ENCODE data around the gene ATOSB. TPM values are rescaled to one million over a fixed set of nuclear protein-coding genes. Genes with fewer than 3 reads are reported as not detected.

The ATOSB gene
- total and polyA plus RNA-seq, 2 experiments from 2014 or later, result 2.3 to 6.1 TPM

- no peak for DNase-seq (ENCODE audit: low spot score)
- H3K27ac Mint-ChIP-seq, result no peak overlapping the region
- no peak for ATAC-seq
- peaks cover 4% of the 10 kb centered on the region for H3K27me3 Mint-ChIP-seq (ENCODE audit: insufficient read depth, low read depth, poor library complexity)
- Histone ChIP-seq H3K4me2 (no peak overlapping the region), H3F3A (replicated peaks; ENCODE audit: low read depth) (no peaks in the 10 kb centered on the region), H4K20me1 (replicated peaks; ENCODE audit: insufficient read depth) (no peaks in the 10 kb centered on the region), H3K36me3 (ENCODE audit: insufficient read depth) (no peaks in the 10 kb centered on the region), H2AFZ (no peak overlapping the region), H3K9me2 (ENCODE audit: insufficient read depth) (no peaks in the 10 kb centered on the region; the same call in 1 of the 2 replicates), H3K79me2 (replicated peaks; ENCODE audit: insufficient read depth) (no peaks in the 10 kb centered on the region), H3K27ac (ENCODE audit: low read depth) (no peak overlapping the region), H3K4me3 (no peak overlapping the region), H3K4me1 (ENCODE audit: insufficient read depth) (no peaks in the 10 kb centered on the region), H3K27me3 (ENCODE audit: insufficient read depth) (no peaks in the 10 kb centered on the region)
- no peaks in the 10 kb centered on the region for H3K4me1 Mint-ChIP-seq
- TF ChIP-seq CTCF (conservative IDR thresholded peaks at IDR 0.05; ENCODE audit: low read depth in 2 of 2) (no peak), EZH2 (IDR thresholded peaks at IDR 0.05; ENCODE audit: low read depth, unreplicated experiment) (no peak), NANOG (IDR thresholded peaks at IDR 0.05; ENCODE audit: borderline replicate concordance) (no peak), ZNF331 (CRISPR knock-in tag; IDR thresholded peaks at IDR 0.05; ENCODE audit: low read depth) (no peak)
- TF ChIP-seq, protein P1, sequence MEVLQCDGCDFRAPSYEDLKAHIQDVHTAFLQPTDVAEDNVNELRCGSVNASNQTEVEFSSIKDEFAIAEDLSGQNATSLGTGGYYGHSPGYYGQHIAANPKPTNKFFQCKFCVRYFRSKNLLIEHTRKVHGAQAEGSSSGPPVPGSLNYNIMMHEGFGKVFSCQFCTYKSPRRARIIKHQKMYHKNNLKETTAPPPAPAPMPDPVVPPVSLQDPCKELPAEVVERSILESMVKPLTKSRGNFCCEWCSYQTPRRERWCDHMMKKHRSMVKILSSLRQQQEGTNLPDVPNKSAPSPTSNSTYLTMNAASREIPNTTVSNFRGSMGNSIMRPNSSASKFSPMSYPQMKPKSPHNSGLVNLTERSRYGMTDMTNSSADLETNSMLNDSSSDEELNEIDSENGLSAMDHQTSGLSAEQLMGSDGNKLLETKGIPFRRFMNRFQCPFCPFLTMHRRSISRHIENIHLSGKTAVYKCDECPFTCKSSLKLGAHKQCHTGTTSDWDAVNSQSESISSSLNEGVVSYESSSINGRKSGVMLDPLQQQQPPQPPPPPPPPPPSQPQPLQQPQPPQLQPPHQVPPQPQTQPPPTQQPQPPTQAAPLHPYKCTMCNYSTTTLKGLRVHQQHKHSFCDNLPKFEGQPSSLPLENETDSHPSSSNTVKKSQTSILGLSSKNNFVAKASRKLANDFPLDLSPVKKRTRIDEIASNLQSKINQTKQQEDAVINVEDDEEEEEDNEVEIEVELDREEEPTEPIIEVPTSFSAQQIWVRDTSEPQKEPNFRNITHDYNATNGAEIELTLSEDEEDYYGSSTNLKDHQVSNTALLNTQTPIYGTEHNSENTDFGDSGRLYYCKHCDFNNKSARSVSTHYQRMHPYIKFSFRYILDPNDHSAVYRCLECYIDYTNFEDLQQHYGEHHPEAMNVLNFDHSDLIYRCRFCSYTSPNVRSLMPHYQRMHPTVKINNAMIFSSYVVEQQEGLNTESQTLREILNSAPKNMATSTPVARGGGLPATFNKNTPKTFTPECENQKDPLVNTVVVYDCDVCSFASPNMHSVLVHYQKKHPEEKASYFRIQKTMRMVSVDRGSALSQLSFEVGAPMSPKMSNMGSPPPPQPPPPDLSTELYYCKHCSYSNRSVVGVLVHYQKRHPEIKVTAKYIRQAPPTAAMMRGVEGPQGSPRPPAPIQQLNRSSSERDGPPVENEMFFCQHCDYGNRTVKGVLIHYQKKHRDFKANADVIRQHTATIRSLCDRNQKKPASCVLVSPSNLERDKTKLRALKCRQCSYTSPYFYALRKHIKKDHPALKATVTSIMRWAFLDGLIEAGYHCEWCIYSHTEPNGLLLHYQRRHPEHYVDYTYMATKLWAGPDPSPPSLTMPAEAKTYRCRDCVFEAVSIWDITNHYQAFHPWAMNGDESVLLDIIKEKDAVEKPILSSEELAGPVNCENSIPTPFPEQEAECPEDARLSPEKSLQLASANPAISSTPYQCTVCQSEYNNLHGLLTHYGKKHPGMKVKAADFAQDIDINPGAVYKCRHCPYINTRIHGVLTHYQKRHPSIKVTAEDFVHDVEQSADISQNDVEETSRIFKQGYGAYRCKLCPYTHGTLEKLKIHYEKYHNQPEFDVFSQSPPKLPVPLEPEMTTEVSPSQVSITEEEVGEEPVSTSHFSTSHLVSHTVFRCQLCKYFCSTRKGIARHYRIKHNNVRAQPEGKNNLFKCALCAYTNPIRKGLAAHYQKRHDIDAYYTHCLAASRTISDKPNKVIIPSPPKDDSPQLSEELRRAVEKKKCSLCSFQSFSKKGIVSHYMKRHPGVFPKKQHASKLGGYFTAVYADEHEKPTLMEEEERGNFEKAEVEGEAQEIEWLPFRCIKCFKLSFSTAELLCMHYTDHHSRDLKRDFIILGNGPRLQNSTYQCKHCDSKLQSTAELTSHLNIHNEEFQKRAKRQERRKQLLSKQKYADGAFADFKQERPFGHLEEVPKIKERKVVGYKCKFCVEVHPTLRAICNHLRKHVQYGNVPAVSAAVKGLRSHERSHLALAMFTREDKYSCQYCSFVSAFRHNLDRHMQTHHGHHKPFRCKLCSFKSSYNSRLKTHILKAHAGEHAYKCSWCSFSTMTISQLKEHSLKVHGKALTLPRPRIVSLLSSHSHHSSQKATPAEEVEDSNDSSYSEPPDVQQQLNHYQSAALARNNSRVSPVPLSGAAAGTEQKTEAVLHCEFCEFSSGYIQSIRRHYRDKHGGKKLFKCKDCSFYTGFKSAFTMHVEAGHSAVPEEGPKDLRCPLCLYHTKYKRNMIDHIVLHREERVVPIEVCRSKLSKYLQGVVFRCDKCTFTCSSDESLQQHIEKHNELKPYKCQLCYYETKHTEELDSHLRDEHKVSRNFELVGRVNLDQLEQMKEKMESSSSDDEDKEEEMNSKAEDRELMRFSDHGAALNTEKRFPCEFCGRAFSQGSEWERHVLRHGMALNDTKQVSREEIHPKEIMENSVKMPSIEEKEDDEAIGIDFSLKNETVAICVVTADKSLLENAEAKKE (CRISPR knock-in tag; IDR thresholded peaks at IDR 0.05), result no peak
- TF ChIP-seq, protein P2, sequence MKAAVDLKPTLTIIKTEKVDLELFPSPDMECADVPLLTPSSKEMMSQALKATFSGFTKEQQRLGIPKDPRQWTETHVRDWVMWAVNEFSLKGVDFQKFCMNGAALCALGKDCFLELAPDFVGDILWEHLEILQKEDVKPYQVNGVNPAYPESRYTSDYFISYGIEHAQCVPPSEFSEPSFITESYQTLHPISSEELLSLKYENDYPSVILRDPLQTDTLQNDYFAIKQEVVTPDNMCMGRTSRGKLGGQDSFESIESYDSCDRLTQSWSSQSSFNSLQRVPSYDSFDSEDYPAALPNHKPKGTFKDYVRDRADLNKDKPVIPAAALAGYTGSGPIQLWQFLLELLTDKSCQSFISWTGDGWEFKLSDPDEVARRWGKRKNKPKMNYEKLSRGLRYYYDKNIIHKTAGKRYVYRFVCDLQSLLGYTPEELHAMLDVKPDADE (IDR thresholded peaks at IDR 0.05), result no peak
- peaks cover 13% of the 10 kb centered on the region for H3K36me3 Mint-ChIP-seq (ENCODE audit: low read depth)
- peaks cover 63% of the 10 kb centered on the region for H3K9me3 Mint-ChIP-seq
- H3K4me3 Mint-ChIP-seq, result no peak overlapping the region
Measured at GRCh38 chr9:35135988-35136387, 20.3 kb upstream of the ATOSB start.

Data from GM23338 (cell line).